Psoas muscle (tissue), 8 donors: ENCODE measurements around the gene ALPK1. TPM values are rescaled to one million over a fixed set of nuclear protein-coding genes. Genes with fewer than 3 reads are reported as not detected.

ENCODE experiments used
- ATAC-seq, 4 donors: fragments of 200-7000 bp; cut with Tn5 transposase; one replicate each; pipeline ENCODE4 v1.9.1; 2020; ENCODE audit warnings: moderate library complexity in 3 of 4, mild to moderate bottlenecking in 2 of 4
- DNase-seq, 2 donors: peaks; one replicate each; pipeline ENCODE4 v3.0.0-alpha.2; 2020
- H3K27ac ChIP-seq: fragments of 200-600 bp; one replicate; pipeline ENCODE4 v1.8.0; 2022
- H3K27me3 ChIP-seq, 3 donors: fragments of 200-600 bp in 1 of 3; one replicate each; pipeline versions ENCODE4 v1.6.1 to v1.8.0; 2013 to 2022; ENCODE audit warnings: low read length in 2 of 3, mild to moderate bottlenecking in 2 of 3, moderate library complexity in 1 of 3; ENCODE audit not compliant: insufficient read depth in 3 of 3
- H3K36me3 ChIP-seq, 2 donors: fragments of 200-600 bp in 1 of 2; one replicate each; pipeline versions ENCODE4 v1.6.1 to v1.8.0; 2013 to 2022; ENCODE audit warnings: low read depth in 1 of 2, mild to moderate bottlenecking in 1 of 2, moderate library complexity in 1 of 2; ENCODE audit not compliant: insufficient read depth in 1 of 2
- H3K4me1 ChIP-seq: fragments of 200-600 bp; one replicate; pipeline ENCODE4 v1.8.0; 2022
- H3K4me3 ChIP-seq: fragments of 200-600 bp; one replicate; pipeline ENCODE4 v1.8.0; 2022; ENCODE audit warnings: mild to moderate bottlenecking
- H3K9me3 ChIP-seq: fragments of 200-600 bp; one replicate; pipeline ENCODE4 v1.8.0; 2022
- CTCF ChIP-seq: fragments of 200-600 bp; IDR thresholded peaks from one replicate; pipeline ENCODE4 v1.8.0; 2022; ENCODE audit warnings: antibody characterized with exemption
- WGBS, 3 donors: extraction: QIAGEN DNeasy Blood & Tissue Kit; methylation state at CpG; one replicate each; pipeline versions ENCODE4 v1.1.6 to v1.1.7; 2013; 5-methylcytosine and 5-hydroxymethylcytosine counted together
- intact Hi-C, 2 donors: fragments of 100-400 bp; cut with DNase I; formaldehyde crosslinking; loops; one replicate each; pipeline versions ENCODE4 v1.11.0 to v1.14.2; 2022
- polyA plus RNA-seq, 3 donors: library from polyadenylated mRNA; stranded (reverse); fragments of 200-250 nt; gene quantifications; one replicate each; pipeline ENCODE4 v1.2.3, GENCODE V29; 2013
- total RNA-seq, 4 donors: library from RNA; stranded (reverse); fragmentation: NEBNext Ultra II Directional in 2 of 4; extraction: Animal tissue kit (Norgen Biotek cat#: 25700) in 2 of 4; gene quantifications; one replicate each; pipeline versions ENCODE4 v1.2.1 to v1.2.4, GENCODE V29; 2021 to 2023
- donor health status: healthy with polysubstance abuse.
- donor health status: DM: no; HTN: no; CAD: no; lungs with moderate emphysema.
- donor health status: Bipolar disorder and iron deficiency.
- donor health status: healthy.
- donor health status: DM: yes; HTN: yes; CAD: no.
- donor health status: DM: no; HTN: no; CAD: no.
- donor health status: DM: no; HTN: no; CAD: no.
- donor health status: DM: yes; HTN: yes; CAD: no.

The ALPK1 gene
- total and polyA plus RNA-seq, 7 donors, result 0.72 to 11.0 (median 3.1) TPM

- no peak for DNase-seq
- H3K4me3 ChIP-seq, result no peak overlapping the region
- WGBS, 3 donors, result 97 to 98% (median 98%) methylated on average over 2 of the region's 2 CpGs
- no peak overlapping the region for H3K27ac ChIP-seq
- H3K9me3 ChIP-seq, result no peaks in the 10 kb centered on the region
- H3K27me3 ChIP-seq, result no peaks in the 10 kb centered on the region
- TF ChIP-seq CTCF, result no peak
- H3K4me1 ChIP-seq, result no peaks in the 10 kb centered on the region
- peaks cover 0 to 43% of the 10 kb centered on the region in 2 donors for H3K36me3 ChIP-seq
- no peak for ATAC-seq
- intact Hi-C loops, result no loop called here
Measured at GRCh38 chr4:112257098-112257497, 40.1 kb upstream of the ALPK1 start.

DNA sequence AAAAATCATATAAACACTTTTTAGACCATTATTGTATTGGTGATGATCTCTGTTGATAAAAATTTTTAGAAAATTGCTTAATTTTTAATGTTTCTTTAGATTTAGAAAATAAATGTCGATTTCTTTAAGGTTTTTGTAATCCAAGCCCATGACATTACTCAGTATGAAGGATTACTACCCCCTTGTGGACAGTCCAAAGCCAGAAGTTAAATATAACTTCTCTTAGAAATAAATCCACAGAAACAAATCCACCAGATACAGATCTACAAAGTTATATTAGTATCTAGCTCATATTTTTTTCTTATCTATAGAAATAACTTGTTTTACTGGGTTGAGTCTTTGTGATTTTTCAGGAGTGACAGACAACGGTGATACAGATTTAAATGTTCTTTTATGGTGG lies 30.3 kb upstream of the ALPK1 start:
- DNase-seq (no peak), ATAC-seq (peak in 3 of 4 donors; percentile 46 to 83 (median 68))
- no peak overlapping the region for H3K27ac ChIP-seq
- H3K4me3 ChIP-seq, result no peak overlapping the region
- H3K36me3 ChIP-seq, result peaks cover 0 to 49% of the 10 kb centered on the region in 2 donors
- H3K4me1 ChIP-seq, result no peaks in the 10 kb centered on the region
- peak; percentile 53 for TF ChIP-seq CTCF
- H3K9me3 ChIP-seq, result no peaks in the 10 kb centered on the region
- no peaks in the 10 kb centered on the region for H3K27me3 ChIP-seq
- intact Hi-C loops, result no loop called here
- WGBS, 3 donors, result 59 to 83% (median 69%) methylated on average over 2 of the region's 2 CpGs

- ATAC-seq (no peak), DNase-seq (no peak)
- Histone ChIP-seq H3K27ac (no peak overlapping the region), H3K4me1 (no peaks in the 10 kb centered on the region), H3K36me3 (peaks cover 3 to 20% of the 10 kb centered on the region in 2 donors), H3K9me3 (no peaks in the 10 kb centered on the region), H3K4me3 (no peak overlapping the region), H3K27me3 (no peaks in the 10 kb centered on the region)
- intact Hi-C loops, result no loop called here
- no peak for TF ChIP-seq CTCF
- 87 to 98% (median 89%) methylated on average over 1 of the region's 1 CpG for WGBS, 3 donors
Measured at GRCh38 chr4:112270051-112270450, 27.1 kb upstream of the ALPK1 start.

DNA sequence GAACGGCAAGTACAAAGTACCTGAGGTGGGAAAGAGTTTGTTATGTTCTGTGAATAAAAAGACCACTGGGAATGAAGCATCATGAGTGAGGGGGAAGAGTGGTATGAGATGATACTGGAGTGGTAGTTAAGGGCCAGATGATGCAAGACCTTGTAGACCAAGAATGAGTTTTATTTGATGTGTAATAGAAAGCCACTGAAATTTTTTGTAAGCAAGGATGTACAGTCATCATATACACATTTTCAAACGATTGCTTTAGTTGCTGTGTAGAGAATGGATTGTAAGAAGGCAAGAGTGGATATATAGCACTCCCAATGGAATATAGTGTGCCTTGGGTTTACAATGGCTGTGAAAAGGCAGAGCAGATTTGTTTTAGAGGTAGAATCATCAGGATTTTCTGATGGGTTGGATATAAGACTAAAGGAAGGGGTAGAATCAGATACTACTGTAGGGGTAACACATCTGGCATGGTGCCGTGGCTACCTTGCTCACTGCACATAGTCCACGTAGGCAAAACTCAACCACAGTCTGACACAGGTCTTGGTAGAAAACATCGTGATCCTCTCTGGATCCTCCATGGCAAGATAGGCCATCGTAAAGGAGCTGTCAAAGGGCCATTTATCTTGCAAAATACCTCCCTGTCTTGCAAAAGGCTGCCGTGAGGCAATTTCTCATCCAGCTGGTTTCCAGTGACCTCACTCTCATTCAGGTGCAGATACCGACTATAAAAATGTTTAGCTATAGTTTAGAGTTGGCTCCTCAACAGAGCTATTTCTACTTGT lies 26.3 kb upstream of the ALPK1 start:
- Histone ChIP-seq H3K4me1 (no peaks in the 10 kb centered on the region), H3K9me3 (no peaks in the 10 kb centered on the region), H3K27me3 (no peaks in the 10 kb centered on the region), H3K27ac (no peak overlapping the region), H3K4me3 (no peak overlapping the region), H3K36me3 (peaks cover 3 to 13% of the 10 kb centered on the region in 2 donors)
- WGBS, 3 donors, result 89% methylated on average over 8 of the region's 8 CpGs
- no peak for TF ChIP-seq CTCF
- peak in 2 of 4 donors; percentile 31 to 37 for ATAC-seq
- intact Hi-C loops, result no loop called here
- no peak for DNase-seq

DNA sequence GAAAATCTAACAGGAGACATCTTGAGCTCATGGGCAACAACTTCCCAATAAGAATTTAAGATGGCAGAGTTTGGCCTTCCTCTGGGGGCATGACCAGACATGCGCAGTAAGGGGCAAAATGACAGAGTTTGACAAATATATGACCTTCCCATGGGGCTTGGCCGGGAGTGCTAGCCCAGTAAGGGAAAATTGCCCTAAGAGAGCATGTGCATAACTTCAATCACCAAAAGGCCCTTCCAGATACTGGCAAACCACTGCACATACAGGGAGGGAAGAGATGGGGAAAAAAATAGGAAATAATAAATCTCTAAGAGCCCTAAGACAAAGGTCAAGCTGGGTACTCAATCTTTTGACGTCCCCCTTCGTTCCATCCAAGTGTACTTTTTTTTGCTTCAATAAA lies 24.9 kb upstream of the ALPK1 start:
- H3K27ac ChIP-seq, result no peak overlapping the region
- no peaks in the 10 kb centered on the region for H3K27me3 ChIP-seq
- intact Hi-C loops, result no loop called here
- H3K4me3 ChIP-seq, result no peak overlapping the region
- 86 to 91% (median 91%) methylated on average over 4 of the region's 4 CpGs for WGBS, 3 donors
- DNase-seq, result no peak
- H3K9me3 ChIP-seq, result no peaks in the 10 kb centered on the region
- no peak for TF ChIP-seq CTCF
- no peak for ATAC-seq
- no peaks in the 10 kb centered on the region for H3K4me1 ChIP-seq
- H3K36me3 ChIP-seq, result peaks cover 3 to 5% of the 10 kb centered on the region in 2 donors
